SK-N-SH treated with all-trans-retinoic acid at 6 μM for 48 hours (cell line): ENCODE measurements around the gene CD79A.

ENCODE experiments used
- ARNTL ChIP-seq: fragments of 450-650 bp; formaldehyde crosslinking; IDR thresholded peaks from 2 replicates; pipeline ENCODE4 v1.5.0; 2020; ENCODE audit warnings: low read depth, mild to moderate bottlenecking, moderate library complexity, borderline replicate concordance
- BACH2 ChIP-seq: fragments of 250-450 bp; sonication (Bioruptor Pico); IDR thresholded peaks from 2 replicates; pipeline ENCODE4 v1.9.0; 2021; ENCODE audit warnings: mild to moderate bottlenecking, borderline replicate concordance
- CSDC2 ChIP-seq: fragments of 250-450 bp; sonication (Bioruptor Pico); IDR thresholded peaks from 2 replicates; pipeline ENCODE4 v1.5.0; 2020; ENCODE audit warnings: mild to moderate bottlenecking, moderate library complexity
- PPARA ChIP-seq: fragments of 250-450 bp; sonication (Bioruptor Pico); IDR thresholded peaks from 2 replicates; pipeline ENCODE4 v1.5.0; 2020; ENCODE audit warnings: mild to moderate bottlenecking, borderline replicate concordance
- RARB ChIP-seq: fragments of 250-450 bp; sonication (Bioruptor Pico); IDR thresholded peaks from 2 replicates; pipeline ENCODE4 v1.8.0; 2021; ENCODE audit warnings: mild to moderate bottlenecking, moderate library complexity
- SNAI2 ChIP-seq: fragments of 250-450 bp; sonication (Bioruptor Pico); IDR thresholded peaks from 2 replicates; pipeline ENCODE4 v1.5.0; 2020; ENCODE audit warnings: mild to moderate bottlenecking, moderate library complexity
- ZNF565 ChIP-seq: fragments of 450-650 bp; formaldehyde crosslinking; conservative IDR thresholded peaks from 2 replicates; pipeline ENCODE4 v1.5.0; 2020; ENCODE audit warnings: low read depth, mild to moderate bottlenecking, moderate library complexity
- TF ChIP-seq, protein P1 (sequence below): fragments of 250-450 bp; sonication (Bioruptor Pico); IDR thresholded peaks from 2 replicates; pipeline ENCODE4 v1.8.0; 2020; ENCODE audit warnings: mild to moderate bottlenecking, moderate library complexity, borderline replicate concordance

DNA sequence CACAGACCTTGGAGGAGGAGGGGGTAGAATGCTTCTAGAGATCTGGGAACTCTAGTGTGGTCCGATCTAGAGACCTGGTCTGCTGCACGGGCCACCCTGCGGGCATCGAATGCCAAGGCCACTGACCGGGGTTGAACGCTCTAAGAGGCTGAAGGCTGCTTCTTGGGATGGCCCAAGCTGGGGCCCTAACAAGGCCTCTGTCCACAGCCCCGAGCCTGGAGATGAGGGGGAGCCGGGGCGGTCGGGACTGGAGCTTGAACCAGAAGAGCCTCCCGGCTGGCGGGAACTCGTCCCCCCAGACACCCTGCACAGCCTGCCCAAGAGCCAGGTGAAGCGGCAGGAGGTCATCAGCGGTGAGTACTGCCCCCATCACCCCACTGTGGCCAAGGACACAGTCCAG is 21.2 kb downstream of the CD79A start:
- TF ChIP-seq BACH2 (CRISPR knock-in tag), result no peak
- TF ChIP-seq CSDC2 (CRISPR knock-in tag), result no peak
- TF ChIP-seq SNAI2 (CRISPR knock-in tag), result no peak
- TF ChIP-seq, protein P1, sequence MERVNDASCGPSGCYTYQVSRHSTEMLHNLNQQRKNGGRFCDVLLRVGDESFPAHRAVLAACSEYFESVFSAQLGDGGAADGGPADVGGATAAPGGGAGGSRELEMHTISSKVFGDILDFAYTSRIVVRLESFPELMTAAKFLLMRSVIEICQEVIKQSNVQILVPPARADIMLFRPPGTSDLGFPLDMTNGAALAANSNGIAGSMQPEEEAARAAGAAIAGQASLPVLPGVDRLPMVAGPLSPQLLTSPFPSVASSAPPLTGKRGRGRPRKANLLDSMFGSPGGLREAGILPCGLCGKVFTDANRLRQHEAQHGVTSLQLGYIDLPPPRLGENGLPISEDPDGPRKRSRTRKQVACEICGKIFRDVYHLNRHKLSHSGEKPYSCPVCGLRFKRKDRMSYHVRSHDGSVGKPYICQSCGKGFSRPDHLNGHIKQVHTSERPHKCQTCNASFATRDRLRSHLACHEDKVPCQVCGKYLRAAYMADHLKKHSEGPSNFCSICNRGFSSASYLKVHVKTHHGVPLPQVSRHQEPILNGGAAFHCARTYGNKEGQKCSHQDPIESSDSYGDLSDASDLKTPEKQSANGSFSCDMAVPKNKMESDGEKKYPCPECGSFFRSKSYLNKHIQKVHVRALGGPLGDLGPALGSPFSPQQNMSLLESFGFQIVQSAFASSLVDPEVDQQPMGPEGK, result no peak
- no peak for TF ChIP-seq ZNF565
- no peak for TF ChIP-seq ARNTL (CRISPR knock-in tag)
- TF ChIP-seq RARB (CRISPR knock-in tag), result no peak
- no peak for TF ChIP-seq PPARA (CRISPR knock-in tag)
